GM19351 (cell line): ENCODE data around the gene TAPBP.
A peak's percentile ranks its signal among the peaks of the same experiment; 100 is the strongest.
"Not testable (repeated sequence)": the region's sequence is repeated elsewhere in the genome, so short reads cannot be mapped to it uniquely, and the experiment has no call there.

Experiments used
- ATAC-seq: cut with Tn5 transposase; IDR thresholded peaks from one replicate; pipeline ENCODE4 v1.9.1; 2021; ENCODE audit warnings: mild to moderate bottlenecking, moderate library complexity; ENCODE audit not compliant: unreplicated experiment

The TAPBP gene

GRCh38 chr6:33297956-33298772 is 15.7 kb downstream of the TAPBP start:
- ATAC-seq, result no peak

GRCh38 chr6:33297406-33297955 is 16.4 kb downstream of the TAPBP start:
- ATAC-seq, result no peak

GRCh38 chr6:33296797-33297405 is 17.0 kb downstream of the TAPBP start:
- no peak for ATAC-seq

GRCh38 chr6:33295621-33296369 is 18.1 kb downstream of the TAPBP start:
- no peak for ATAC-seq

GRCh38 chr6:33294086-33294823 is 19.6 kb downstream of the TAPBP start:
- no peak for ATAC-seq

GRCh38 chr6:33292996-33293682 is 20.7 kb downstream of the TAPBP start:
- no peak for ATAC-seq

GRCh38 chr6:33290459-33290858 is 23.4 kb downstream of the TAPBP start:
- ATAC-seq, result no peak

- peak; percentile 4 for ATAC-seq
Measured at GRCh38 chr6:33289784-33290315, 24.0 kb downstream of the TAPBP start.

GRCh38 chr6:33288921-33289783 is 24.7 kb downstream of the TAPBP start, which contains the start of the genes PFDN6 and WDR46:
PFDN6 (plus strand) TSS chr6:33289601; CDS start chr6:33289857, 256 bp downstream.
WDR46 (minus strand) TSS chr6:33289239; CDS start chr6:33289170, 69 bp downstream.
- peak; percentile 87 for ATAC-seq

- ATAC-seq, result no peak
Measured at GRCh38 chr6:33288141-33288920, 25.5 kb downstream of the TAPBP start.

- no peak for ATAC-seq
Measured at GRCh38 chr6:33286946-33287914, 26.6 kb downstream of the TAPBP start.

- ATAC-seq, result not testable (repeated sequence)
Measured at GRCh38 chr6:33285214-33285613, 28.7 kb downstream of the TAPBP start.

GRCh38 chr6:33280539-33280938 is 33.3 kb downstream of the TAPBP start:
- no peak for ATAC-seq

- no peak for ATAC-seq
Measured at GRCh38 chr6:33279971-33280511, 33.8 kb downstream of the TAPBP start.

GRCh38 chr6:33279257-33279695 is 34.6 kb downstream of the TAPBP start:
- ATAC-seq, result no peak

- ATAC-seq, result no peak
Measured at GRCh38 chr6:33278810-33279209, 35.1 kb downstream of the TAPBP start.

- ATAC-seq, result no peak
Measured at GRCh38 chr6:33278392-33278741, 35.5 kb downstream of the TAPBP start.
